GM19238 (cell line): ENCODE data around the gene BTBD17.

Source experiments
- DNase-seq: peaks from one replicate; pipeline ENCODE4 v3.0.0; 2011; ENCODE audit warnings: low spot score; ENCODE audit not compliant: insufficient read length

BTBD17 gene

DNA sequence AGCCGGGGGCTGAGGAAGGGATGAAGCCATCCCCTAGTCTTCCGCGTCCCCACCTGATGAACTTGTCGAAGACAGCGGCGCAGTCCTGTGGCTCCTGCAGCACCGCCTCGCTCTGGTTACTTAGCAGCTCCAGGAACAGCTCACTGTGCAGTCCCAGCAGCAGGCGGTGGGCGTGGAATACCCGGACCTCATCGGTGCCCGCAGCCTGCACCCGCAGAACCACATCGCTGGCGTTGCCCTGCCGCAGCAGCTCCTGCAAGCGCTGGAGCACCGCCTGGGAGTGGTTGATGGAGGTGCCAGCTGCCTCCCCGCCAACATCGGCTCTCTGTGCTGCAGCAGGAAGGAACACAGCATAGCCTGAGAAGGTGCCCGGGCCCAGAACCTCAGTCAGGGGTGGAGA lies 1.8 kb downstream of the BTBD17 start:
- DNase-seq, result no peak

DNA sequence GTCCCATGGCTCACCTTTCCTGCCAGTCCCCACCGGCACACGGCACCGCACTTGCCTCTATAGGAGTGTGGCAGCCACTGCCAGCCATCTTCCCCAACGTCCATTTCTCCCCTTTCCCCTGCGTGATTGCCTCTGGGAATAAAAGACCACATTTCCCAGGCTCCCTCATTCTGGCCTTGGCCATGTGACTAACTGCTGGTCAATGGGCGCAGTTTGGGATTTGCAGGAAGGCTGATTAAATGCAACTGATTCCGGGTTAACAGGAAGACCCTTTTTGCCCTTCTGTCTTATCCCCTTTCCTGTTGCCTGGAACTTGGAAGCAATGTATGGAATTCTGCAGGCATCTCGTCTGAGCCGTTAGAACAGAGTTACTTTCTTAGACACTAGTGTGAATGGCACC lies 3.0 kb downstream of the BTBD17 start:
- DNase-seq, result no peak

GRCh38 chr17:74357466-74357809 lies 4.2 kb downstream of the BTBD17 start:
- DNase-seq, result no peak

- DNase-seq, result no peak
These were observed 4.8 kb downstream of the BTBD17 start for GRCh38 chr17:74356646-74357465.

- no peak for DNase-seq
These were observed 6.6 kb downstream of the BTBD17 start for GRCh38 chr17:74355065-74355464.

- DNase-seq, result no peak
These were observed 7.1 kb downstream of the BTBD17 start for GRCh38 chr17:74354561-74354960.

GRCh38 chr17:74354123-74354522 lies 7.5 kb downstream of the BTBD17 start:
- peak; percentile 67 for DNase-seq

GRCh38 chr17:74353446-74354060 lies 8.1 kb downstream of the BTBD17 start:
- DNase-seq, result no peak

- DNase-seq, result no peak
These were observed 10.0 kb downstream of the BTBD17 start for GRCh38 chr17:74351552-74352210.

GRCh38 chr17:74350486-74350885 lies 11.2 kb downstream of the BTBD17 start:
- no peak for DNase-seq

DNA sequence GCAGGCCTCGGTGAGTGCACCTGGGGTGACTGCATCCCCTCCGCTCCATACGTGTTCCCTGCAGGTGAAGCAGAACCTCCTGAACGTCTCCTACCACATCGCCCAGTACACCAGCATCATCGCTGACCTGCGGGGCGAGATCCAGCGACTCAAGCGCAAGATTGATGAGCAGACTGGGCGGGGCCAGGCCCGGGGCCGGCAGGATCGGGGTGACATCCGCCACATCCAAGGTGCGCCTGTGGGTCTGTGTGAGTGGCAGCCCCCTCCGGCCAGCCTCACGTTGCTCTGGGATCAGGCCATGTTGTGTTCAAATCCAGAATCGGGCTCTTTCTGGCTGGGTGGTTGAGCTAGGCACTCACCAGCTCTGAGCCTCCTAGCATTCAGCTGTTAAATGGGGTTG lies 12.5 kb downstream of the BTBD17 start:
- DNase-seq, result no peak

GRCh38 chr17:74347646-74348045 lies 14.0 kb downstream of the BTBD17 start:
- DNase-seq, result no peak

GRCh38 chr17:74345433-74346241 lies 16.0 kb downstream of the BTBD17 start:
- DNase-seq, result no peak

DNA sequence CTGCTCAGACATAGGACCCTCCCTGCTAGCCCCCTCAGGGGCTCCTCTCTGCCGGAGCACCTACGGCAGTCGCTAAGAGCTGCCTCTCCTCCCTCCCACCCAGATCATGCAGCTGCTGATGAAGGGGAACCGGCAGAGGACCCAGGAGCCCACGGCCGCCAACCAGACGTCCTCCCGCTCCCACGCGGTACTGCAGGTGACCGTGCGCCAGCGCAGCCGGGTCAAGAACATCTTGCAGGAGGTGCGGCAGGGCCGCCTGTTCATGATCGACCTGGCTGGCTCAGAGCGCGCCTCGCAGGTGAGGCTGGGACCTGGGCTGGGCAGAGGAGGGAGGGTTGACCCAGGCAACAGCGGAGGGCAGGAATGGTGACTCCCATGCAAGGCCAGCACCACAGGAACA lies 17.0 kb downstream of the BTBD17 start:
- DNase-seq, result no peak

GRCh38 chr17:74343526-74344284 lies 18.0 kb downstream of the BTBD17 start:
- no peak for DNase-seq

GRCh38 chr17:74343121-74343520 lies 18.5 kb downstream of the BTBD17 start:
- no peak for DNase-seq

DNA sequence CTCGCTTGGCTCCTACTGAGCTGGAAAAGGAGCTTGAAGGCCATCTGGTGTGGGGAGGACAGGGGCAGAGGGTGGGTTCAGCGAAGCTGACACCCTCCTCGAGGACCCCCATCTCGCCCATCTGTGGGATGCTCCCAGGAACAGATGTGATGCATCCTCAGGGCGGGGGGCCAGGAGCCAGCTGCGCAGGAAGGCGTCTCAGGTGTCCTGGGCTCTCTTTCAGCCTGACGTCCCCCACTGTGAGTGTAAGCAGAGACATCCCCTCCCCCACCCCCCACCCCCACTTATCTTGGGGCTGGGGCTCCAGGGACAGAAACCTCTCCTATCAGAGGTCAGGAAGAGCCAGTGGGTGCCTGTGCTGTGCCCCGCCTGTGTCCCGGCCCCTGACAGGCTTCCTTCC lies 19.4 kb downstream of the BTBD17 start:
- no peak for DNase-seq

DNA sequence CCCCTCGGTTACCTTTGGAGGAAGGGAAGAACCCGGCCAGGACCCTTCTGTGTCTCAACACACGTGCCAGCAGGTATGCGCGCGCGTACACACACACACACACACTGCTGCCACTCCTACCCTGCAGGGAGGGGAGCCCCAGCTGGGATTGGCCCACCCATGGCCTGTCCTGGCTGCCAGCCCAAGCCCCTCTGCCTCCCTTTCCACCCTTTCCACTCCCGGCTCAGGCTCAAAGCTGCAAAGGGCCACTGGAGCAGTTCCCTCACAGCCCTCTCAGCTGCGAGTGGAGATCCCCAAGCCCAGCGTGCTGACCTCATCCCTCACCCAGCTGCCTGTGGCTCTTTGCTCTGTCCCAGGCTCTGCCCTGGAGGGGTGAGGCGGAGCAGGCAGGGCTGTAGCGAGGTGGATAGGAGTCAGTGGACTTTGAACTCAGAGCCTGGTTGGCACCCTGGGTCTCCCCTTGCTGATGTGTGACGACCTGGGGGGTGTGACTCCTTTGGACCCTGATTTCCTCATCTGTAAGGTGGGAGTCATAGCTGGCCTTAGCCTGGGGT lies 21.1 kb downstream of the BTBD17 start:
- DNase-seq, result no peak

DNA sequence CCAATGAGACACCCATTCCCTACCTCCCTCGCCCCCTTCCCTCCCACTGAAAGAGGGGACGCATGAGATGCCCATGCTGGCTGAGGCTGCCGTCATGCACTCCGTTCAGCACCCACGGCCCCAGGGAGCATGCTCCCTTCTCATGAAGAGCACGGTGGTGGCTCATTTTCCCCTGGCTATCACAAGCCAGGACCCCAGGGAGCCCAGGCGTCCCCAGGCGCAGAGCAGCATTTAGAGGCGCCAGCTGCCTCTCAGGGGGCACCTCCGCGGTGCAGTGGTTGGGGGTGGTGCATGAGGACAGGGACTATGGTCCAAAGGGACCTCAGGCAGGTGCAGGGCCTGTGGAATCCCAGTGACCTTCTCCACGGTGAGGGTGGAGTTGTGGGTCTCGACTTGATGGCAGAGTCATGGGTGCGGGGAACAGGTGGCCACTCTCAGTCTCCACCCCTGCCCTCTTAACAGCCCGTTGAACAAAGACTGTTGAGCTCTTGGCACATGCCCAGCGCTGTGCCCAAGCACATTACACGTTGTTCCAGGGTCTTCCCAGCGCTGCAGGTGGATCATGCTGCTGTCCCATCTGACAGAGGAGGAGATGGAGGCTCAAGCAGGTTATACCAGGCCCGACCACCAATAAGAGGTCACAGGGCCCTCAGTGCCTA lies 22.0 kb downstream of the BTBD17 start:
- DNase-seq, result no peak

DNA sequence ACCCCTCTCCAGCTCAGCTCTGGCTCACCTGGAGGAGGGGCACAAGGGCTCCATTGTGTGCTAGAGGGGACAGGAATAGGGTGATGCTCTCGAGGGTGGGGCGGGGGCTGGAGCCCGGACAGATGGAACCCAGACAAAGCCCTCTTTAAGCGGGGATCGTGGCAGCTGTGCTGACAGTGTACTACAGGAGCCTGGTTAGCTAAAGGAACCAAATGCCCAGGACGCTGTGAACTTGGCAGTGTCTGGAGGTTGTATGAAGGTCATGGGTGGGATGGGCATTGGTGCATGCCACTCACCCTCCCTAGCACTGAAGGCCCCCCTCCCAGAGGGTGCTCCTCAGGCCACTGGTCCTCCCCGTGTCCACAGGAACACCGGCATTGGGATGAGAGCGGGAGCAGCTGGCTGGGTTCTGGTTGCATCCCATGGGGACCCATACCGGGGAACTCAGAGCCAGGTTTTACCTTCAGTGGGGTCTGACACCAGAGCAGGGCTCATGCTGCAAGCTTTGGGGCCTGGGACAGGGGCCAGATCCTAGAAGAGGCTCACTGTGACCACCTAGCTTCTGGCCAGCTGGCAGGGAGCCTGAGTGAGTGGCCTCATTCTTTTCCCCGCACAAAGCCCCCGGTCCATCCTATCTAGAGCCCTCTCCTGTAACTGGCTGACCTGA lies 23.7 kb downstream of the BTBD17 start:
- no peak for DNase-seq
